Caco-2 (cell line): ENCODE results near the gene DNAJC17. TPM values are rescaled to one million over a fixed set of nuclear protein-coding genes. Genes with fewer than 3 reads are reported as not detected.

Experiments used
- BruUV-seq: library from RNA; stranded (reverse); fragments of 400-500 nt; replicated peaks from 2 replicates; lab custom pipeline; 2021; lab: Mats Ljungman, UMichigan
- CTCF ChIA-PET: fragments of 300-600 bp; sonication (Branson Sonifier 250); formaldehyde crosslinking; loops from one replicate; lab custom pipeline; 2022; ENCODE audit warnings: antibody characterized with exemption; lab: Charles Lee
- POLR2A ChIA-PET: fragments of 300-600 bp; sonication (Branson Sonifier 250); formaldehyde crosslinking; loops from one replicate; lab custom pipeline; 2022; ENCODE audit warnings: antibody characterized with exemption; lab: Charles Lee
- DNase-seq, 2 experiments: peaks; one replicate each; pipeline versions ENCODE4 v3.0.0 to v3.0.0-alpha.2; 2020 to 2022
- H3K27me3 ChIP-seq: replicated peaks from 2 replicates; pipeline ENCODE4 v1.6.0; 2011; ENCODE audit warnings: low read length; ENCODE audit not compliant: control insufficient read depth, insufficient read depth
- H3K36me3 ChIP-seq: 2 replicates; pipeline ENCODE4 v1.5.1; 2011; ENCODE audit warnings: low read length; ENCODE audit not compliant: control insufficient read depth, insufficient read depth
- H3K4me1 ChIP-seq: fragments of 250-450 bp; sonication (Bioruptor Pico); 2 replicates; pipeline ENCODE4 v1.5.1; 2020; ENCODE audit warnings: mild to moderate bottlenecking
- H3K4me3 ChIP-seq: 2 replicates; pipeline ENCODE4 v1.5.1; 2011; ENCODE audit warnings: low read depth, mild to moderate bottlenecking, control low read depth, low read length
- H3K9me3 ChIP-seq: fragments of 250-450 bp; sonication (Bioruptor Pico); 2 replicates; pipeline ENCODE4 v1.5.1; 2020; ENCODE audit warnings: mild to moderate bottlenecking, moderate library complexity
- H3K27ac Mint-ChIP-seq: one replicate; pipeline ENCODE4 v1.8.0; 2022; ENCODE audit warnings: mixed read lengths; ENCODE audit not compliant: unreplicated experiment
- H3K27me3 Mint-ChIP-seq: one replicate; pipeline ENCODE4 v1.8.0; 2022; ENCODE audit warnings: mixed read lengths; ENCODE audit not compliant: insufficient read depth, unreplicated experiment
- H3K36me3 Mint-ChIP-seq: one replicate; pipeline ENCODE4 v1.8.0; 2022; ENCODE audit warnings: mild to moderate bottlenecking, mixed read lengths; ENCODE audit not compliant: insufficient read depth, unreplicated experiment
- H3K4me1 Mint-ChIP-seq: one replicate; pipeline ENCODE4 v1.8.0; 2022; ENCODE audit warnings: low read depth, mixed read lengths; ENCODE audit not compliant: unreplicated experiment
- H3K4me3 Mint-ChIP-seq: one replicate; pipeline ENCODE4 v1.8.0; 2022; ENCODE audit warnings: mild to moderate bottlenecking, moderate library complexity, mixed read lengths; ENCODE audit not compliant: unreplicated experiment
- H3K9me3 Mint-ChIP-seq: one replicate; pipeline ENCODE4 v1.8.0; 2022; ENCODE audit warnings: mixed read lengths; ENCODE audit not compliant: unreplicated experiment
- CTCF ChIP-seq, 2 experiments: fragments of 200-600 bp in 1 of 2; IDR thresholded peaks; 1 replicate in 1 of 2; 2 replicates in 1 of 2; pipeline versions ENCODE4 v1.5.1 to v1.8.0; 2011 to 2022; ENCODE audit warnings: antibody characterized with exemption in 1 of 2, control low read depth in 1 of 2, inconsistent platforms in 1 of 2, low read depth in 1 of 2, low read length in 1 of 2, mild to moderate bottlenecking in 1 of 2, moderate library complexity in 1 of 2; ENCODE audit not compliant: insufficient read depth in 1 of 2, severe bottlenecking in 1 of 2, unreplicated experiment in 1 of 2
- intact Hi-C: fragments of 100-400 bp; cut with micrococcal nuclease; formaldehyde crosslinking; loops from one replicate; pipeline ENCODE4 v1.10.0; 2022; ENCODE audit not compliant: unreplicated experiment
- total RNA-seq: library from RNA; stranded (reverse); gene quantifications from 2 replicates; pipeline ENCODE4 v1.2.3, GENCODE V29; 2022

DNAJC17 gene
- total RNA-seq, 1 experiment from 2014 or later, result 30.1 TPM

- peaks cover 54% of the 10 kb centered on the region for H3K36me3 Mint-ChIP-seq
- no TSS peak for BruUV-seq
- intact Hi-C loops, result loop anchor here (1.0 to 2.0 kb wide), 4 partner anchors 10 to 54 kb away; partner anchors contain the start of genes DNAJC17 and ZFYVE19
Measured at GRCh38 chr15:40846841-40847222, 39.6 kb upstream of the DNAJC17 start.

GRCh38 chr15:40845511-40846284 is 38.4 kb upstream of the DNAJC17 start:
- H3K36me3 ChIP-seq, result peaks cover 5% of the 10 kb centered on the region
- H3K9me3 ChIP-seq, result no peaks in the 10 kb centered on the region
- no peaks in the 10 kb centered on the region for H3K27me3 ChIP-seq
- DNase-seq, result peak; percentile 90 to 95
- no peaks in the 10 kb centered on the region for H3K9me3 Mint-ChIP-seq
- peak overlapping the region; percentile 85 for H3K4me3 ChIP-seq
- H3K36me3 Mint-ChIP-seq, result peaks cover 43% of the 10 kb centered on the region
- CTCF ChIA-PET, result interaction anchor here (1.0 to 3.0 kb wide), 3 partner anchors 13 to 48 kb away, joined by 4 to 46 read pairs (median 12); partner anchors contain the start of gene VPS18
- peaks cover 34% of the 10 kb centered on the region for H3K4me1 ChIP-seq
- POLR2A ChIA-PET, result interaction anchor here (0.8 to 3.8 kb wide), 3 partner anchors 12 to 38 kb away, joined by 4 to 23 read pairs (median 6); partner anchors contain the start of genes DNAJC17 and ZFYVE19
- no peak for TF ChIP-seq CTCF (IDR thresholded peaks at IDR 0.05; ENCODE audit: insufficient read depth in 1 of 2, low read depth in 1 of 2, low read length in 1 of 2, severe bottlenecking in 1 of 2, unreplicated experiment in 1 of 2)
- peak overlapping the region; percentile 93 for H3K27ac Mint-ChIP-seq
- H3K27me3 Mint-ChIP-seq, result no peaks in the 10 kb centered on the region
- BruUV-seq, result TSS peak; percentile 37
- peak overlapping the region; percentile 99 for H3K4me3 Mint-ChIP-seq
- intact Hi-C loops, result loop anchor here (1.0 to 2.0 kb wide), 3 partner anchors 19 to 53 kb away; partner anchors contain the start of genes DNAJC17 and ZFYVE19
- peaks cover 14% of the 10 kb centered on the region for H3K4me1 Mint-ChIP-seq

More at GRCh38 chr15:40846841-40847222, 39.6 kb upstream of the DNAJC17 start:
- Mint-ChIP-seq H3K27ac (peak overlapping the region; percentile 93), H3K27me3 (no peaks in the 10 kb centered on the region), H3K9me3 (no peaks in the 10 kb centered on the region), H3K4me3 (peak overlapping the region; percentile 99), H3K4me1 (peaks cover 24% of the 10 kb centered on the region)
- H3K4me3 ChIP-seq, result peak overlapping the region; percentile 85
- H3K9me3 ChIP-seq, result no peaks in the 10 kb centered on the region
- ChIA-PET POLR2A (interaction anchor here (0.6 to 1.1 kb wide), 4 partner anchors 11 to 48 kb away, joined by 3 to 8 read pairs (median 4); partner anchors contain the start of genes DNAJC17, RHOV, VPS18 and ZFYVE19), CTCF (interaction anchor here (0.6 to 3.0 kb wide), 8 partner anchors 12 to 64 kb away, joined by 3 to 46 read pairs (median 6); partner anchors contain the start of genes DNAJC17, RHOV, VPS18 and ZFYVE19)
- peaks cover 39% of the 10 kb centered on the region for H3K4me1 ChIP-seq
- H3K36me3 ChIP-seq, result peaks cover 5% of the 10 kb centered on the region
- no peak for TF ChIP-seq CTCF (IDR thresholded peaks at IDR 0.05; ENCODE audit: insufficient read depth in 1 of 2, low read depth in 1 of 2, low read length in 1 of 2, severe bottlenecking in 1 of 2, unreplicated experiment in 1 of 2)
- no peak for DNase-seq
- no peaks in the 10 kb centered on the region for H3K27me3 ChIP-seq

GRCh38 chr15:40845036-40845435 is 37.8 kb upstream of the DNAJC17 start:
- H3K4me3 Mint-ChIP-seq, result peak overlapping the region; percentile 99
- ChIA-PET CTCF (interaction anchor here (1.1 to 3.0 kb wide), 5 partner anchors 12 to 108 kb away, joined by 3 to 12 read pairs (median 5); partner anchors contain the start of genes CHAC1 and VPS18), POLR2A (interaction anchor here (0.6 to 3.8 kb wide), 6 partner anchors 12 to 270 kb away, joined by 3 to 23 read pairs (median 6); partner anchors contain the start of genes DNAJC17 and ZFYVE19)
- H3K27me3 ChIP-seq, result no peaks in the 10 kb centered on the region
- H3K4me1 ChIP-seq, result peaks cover 34% of the 10 kb centered on the region
- no peaks in the 10 kb centered on the region for H3K9me3 Mint-ChIP-seq
- peak overlapping the region; percentile 93 for H3K27ac Mint-ChIP-seq
- H3K36me3 ChIP-seq, result peaks cover 4% of the 10 kb centered on the region
- no TSS peak for BruUV-seq
- peak overlapping the region; percentile 85 for H3K4me3 ChIP-seq
- H3K4me1 Mint-ChIP-seq, result peaks cover 9% of the 10 kb centered on the region
- no peak for TF ChIP-seq CTCF (IDR thresholded peaks at IDR 0.05; ENCODE audit: insufficient read depth in 1 of 2, low read depth in 1 of 2, low read length in 1 of 2, severe bottlenecking in 1 of 2, unreplicated experiment in 1 of 2)
- peaks cover 36% of the 10 kb centered on the region for H3K36me3 Mint-ChIP-seq
- no peaks in the 10 kb centered on the region for H3K9me3 ChIP-seq
- H3K27me3 Mint-ChIP-seq, result no peaks in the 10 kb centered on the region
- intact Hi-C loops, result no loop called here
- no peak for DNase-seq
